CD14-positive monocyte (primary cell): ENCODE results near the gene RS1. TPM values are rescaled to one million over a fixed set of nuclear protein-coding genes. Genes with fewer than 3 reads are reported as not detected.

Experiments used
- DNase-seq, 3 donors: peaks; one replicate each; pipeline ENCODE4 v3.0.0-alpha.2; 2011 to 2022
- H2AFZ ChIP-seq: 2 replicates; pipeline ENCODE4 v1.6.0; 2012; ENCODE audit warnings: mild to moderate bottlenecking, low read depth, low read length, inconsistent platforms; ENCODE audit not compliant: insufficient read depth, poor library complexity, severe bottlenecking
- H3K27ac ChIP-seq, 2 donors: 1 replicate in 1 of 2; 2 replicates in 1 of 2; pipeline ENCODE4 v1.5.1; 2012 to 2013; ENCODE audit warnings: low read length in 2 of 2, control low read depth in 1 of 2, inconsistent platforms in 1 of 2, low read depth in 1 of 2, mild to moderate bottlenecking in 1 of 2
- H3K27me3 ChIP-seq, 2 donors: one replicate each; pipeline versions ENCODE4 v1.6.0 to v1.6.1; 2011 to 2013; ENCODE audit warnings: low read length in 2 of 2; ENCODE audit not compliant: control insufficient read depth in 2 of 2, insufficient read depth in 2 of 2
- H3K36me3 ChIP-seq, 2 donors: replicated peaks in 1 of 2; 1 replicate in 1 of 2; 2 replicates in 1 of 2; pipeline versions ENCODE4 v1.5.1 to v1.6.1; 2012 to 2013; ENCODE audit warnings: low read length in 2 of 2, control low read depth in 1 of 2, inconsistent platforms in 1 of 2, mild to moderate bottlenecking in 1 of 2; ENCODE audit not compliant: insufficient read depth in 2 of 2, control insufficient read depth in 1 of 2
- H3K4me1 ChIP-seq, 2 donors: 1 replicate in 1 of 2; 2 replicates in 1 of 2; pipeline versions ENCODE4 v1.5.1 to v1.6.1; 2012 to 2013; ENCODE audit warnings: low read length in 2 of 2, control low read depth in 1 of 2, inconsistent platforms in 1 of 2, mild to moderate bottlenecking in 1 of 2, moderate library complexity in 1 of 2; ENCODE audit not compliant: insufficient read depth in 2 of 2, control insufficient read depth in 1 of 2
- H3K4me2 ChIP-seq: replicated peaks from 2 replicates; pipeline ENCODE3; 2012; ENCODE audit warnings: low read length, moderate library complexity, mild to moderate bottlenecking; ENCODE audit not compliant: poor library complexity, severe bottlenecking; ENCODE audit errors: extremely low read depth
- H3K4me3 ChIP-seq, 3 experiments: fragments of 200-600 bp in 1 of 3; sonication (generic) in 1 of 3; replicated peaks in 1 of 3; 1 replicate in 2 of 3; 2 replicates in 1 of 3; pipeline ENCODE4 v1.5.1; 2011 to 2013; ENCODE audit warnings: low read length in 3 of 3, mild to moderate bottlenecking in 3 of 3, control low read depth in 2 of 3, low read depth in 2 of 3, inconsistent platforms in 1 of 3, moderate library complexity in 1 of 3
- H3K79me2 ChIP-seq: 2 replicates; pipeline ENCODE4 v1.6.0; 2012; ENCODE audit warnings: mild to moderate bottlenecking, control low read depth, inconsistent platforms, low read length, moderate library complexity; ENCODE audit not compliant: insufficient read depth
- H3K9ac ChIP-seq: 2 replicates; pipeline ENCODE4 v1.6.0; 2017; ENCODE audit warnings: low read length, mild to moderate bottlenecking; ENCODE audit not compliant: insufficient read depth, poor library complexity, severe bottlenecking
- H3K9me3 ChIP-seq, 2 donors: replicated peaks in 1 of 2; 1 replicate in 1 of 2; 2 replicates in 1 of 2; pipeline versions ENCODE4 v1.5.1 to v1.6.1; 2012 to 2013; ENCODE audit warnings: low read length in 2 of 2, control low read depth in 1 of 2; ENCODE audit not compliant: control insufficient read depth in 1 of 2, insufficient read depth in 1 of 2
- H4K20me1 ChIP-seq: 2 replicates; pipeline ENCODE4 v1.6.0; 2012; ENCODE audit warnings: mild to moderate bottlenecking, low read length, control low read depth, moderate library complexity; ENCODE audit not compliant: insufficient read depth
- H3K27ac Mint-ChIP-seq, 7 donors: one replicate each; pipeline ENCODE4 v1.8.0; 2020; ENCODE audit warnings: mild to moderate bottlenecking in 7 of 7, mixed read lengths in 7 of 7, moderate library complexity in 6 of 7, inconsistent platforms in 2 of 7
- H3K27me3 Mint-ChIP-seq, 3 donors: one replicate each; pipeline ENCODE4 v1.8.0; 2021 to 2022; ENCODE audit warnings: low read depth in 3 of 3, mild to moderate bottlenecking in 3 of 3, mixed read lengths in 3 of 3, moderate library complexity in 3 of 3, inconsistent platforms in 1 of 3
- H3K36me3 Mint-ChIP-seq, 2 donors: one replicate each; pipeline ENCODE4 v1.8.0; 2020; ENCODE audit warnings: mixed read lengths in 2 of 2, inconsistent platforms in 1 of 2, mild to moderate bottlenecking in 1 of 2
- H3K4me1 Mint-ChIP-seq: one replicate; pipeline ENCODE4 v1.8.0; 2020; ENCODE audit warnings: mild to moderate bottlenecking, mixed read lengths
- H3K4me3 Mint-ChIP-seq, 2 donors: one replicate each; pipeline ENCODE4 v1.8.0; 2020; ENCODE audit warnings: mild to moderate bottlenecking in 2 of 2, mixed read lengths in 2 of 2, moderate library complexity in 1 of 2
- H3K9me3 Mint-ChIP-seq, 7 donors: one replicate each; pipeline ENCODE4 v1.8.0; 2020 to 2022; ENCODE audit warnings: mixed read lengths in 7 of 7, mild to moderate bottlenecking in 6 of 7, moderate library complexity in 6 of 7, inconsistent platforms in 2 of 7
- CTCF ChIP-seq: fragments of 200-600 bp; IDR thresholded peaks from one replicate; pipeline ENCODE4 v1.8.0; 2022; ENCODE audit warnings: antibody characterized with exemption, mild to moderate bottlenecking
- WGBS: methylation state at CpG from one replicate; pipeline ENCODE4 v1.1.5; 2013; ENCODE audit warnings: missing lambda C conversion rate; ENCODE audit not compliant: insufficient coverage; 5-methylcytosine and 5-hydroxymethylcytosine counted together
- intact Hi-C, 2 donors: fragments of 100-400 bp; cut with micrococcal nuclease; formaldehyde crosslinking; loops; one replicate each; pipeline versions ENCODE4 v1.15.0 to v1.15.1; 2023
- polyA plus RNA-seq, 3 donors: library from polyadenylated mRNA; depleted of rRNA in 1 of 3; unstranded in 2 of 3; stranded (reverse) in 1 of 3; fragments of 300-500 nt in 2 of 3; fragments of >200 nt in 1 of 3; fragmentation: Illumina TruSeq in 2 of 3; gene quantifications; 1 replicate in 2 of 3; 2 replicates in 1 of 3; pipeline ENCODE4 v1.2.3, GENCODE V29; 2012 to 2021

RS1 gene
- polyA plus RNA-seq, 3 donors: 0.08 TPM; not detected in 2

GRCh38 chrX:18596096-18596495 is 75.8 kb downstream of the RS1 start:
- no peaks in the 10 kb centered on the region for H3K9me3 ChIP-seq
- H3K4me1 ChIP-seq: no peaks in the 10 kb centered on the region
- H3K4me2 ChIP-seq: no peak overlapping the region
- no peak overlapping the region for H3K27ac ChIP-seq
- no peak for DNase-seq
- TF ChIP-seq CTCF: no peak
- H3K4me1 Mint-ChIP-seq: no peaks in the 10 kb centered on the region
- H3K9ac ChIP-seq: no peak overlapping the region
- H3K36me3 ChIP-seq: peaks cover 8 to 18% of the 10 kb centered on the region in 2 donors
- H3K27me3 ChIP-seq: no peaks in the 10 kb centered on the region
- intact Hi-C loops: no loop called here
- WGBS: no CpG with 5 or more reads among the region's 4 CpGs
- no peak overlapping the region for H3K4me3 Mint-ChIP-seq
- H3K27ac Mint-ChIP-seq: no peak overlapping the region
- H3K4me3 ChIP-seq: no peak overlapping the region
- H4K20me1 ChIP-seq: no peaks in the 10 kb centered on the region
- H3K27me3 Mint-ChIP-seq: peaks cover 0 to 1% (median 1%) of the 10 kb centered on the region in 3 donors
- no peaks in the 10 kb centered on the region for H3K9me3 Mint-ChIP-seq
- no peaks in the 10 kb centered on the region for H3K79me2 ChIP-seq
- peaks cover 16 to 26% of the 10 kb centered on the region in 2 donors for H3K36me3 Mint-ChIP-seq
- H2AFZ ChIP-seq: no peak overlapping the region

- no CpG with 5 or more reads among the region's 2 CpGs for WGBS
- no peak overlapping the region for H3K4me3 Mint-ChIP-seq
Observed at GRCh38 chrX:18594079-18594478, 77.8 kb downstream of the RS1 start.

More at GRCh38 chrX:18594079-18594478, 77.8 kb downstream of the RS1 start:
- Histone ChIP-seq H4K20me1 (no peaks in the 10 kb centered on the region), H3K4me2 (no peak overlapping the region), H3K9ac (no peak overlapping the region), H3K27me3 (no peaks in the 10 kb centered on the region), H3K27ac (no peak overlapping the region), H3K4me3 (no peak overlapping the region), H2AFZ (no peak overlapping the region), H3K9me3 (no peaks in the 10 kb centered on the region), H3K79me2 (no peaks in the 10 kb centered on the region), H3K36me3 (peaks cover 8 to 13% of the 10 kb centered on the region in 2 donors), H3K4me1 (no peaks in the 10 kb centered on the region)
- no peak for DNase-seq
- Mint-ChIP-seq H3K27ac (no peak overlapping the region), H3K9me3 (peaks cover 0 to 3% (median 0%) of the 10 kb centered on the region in 7 donors), H3K4me1 (no peaks in the 10 kb centered on the region), H3K36me3 (peaks cover 17 to 24% of the 10 kb centered on the region in 2 donors), H3K27me3 (peaks cover 0 to 1% (median 0%) of the 10 kb centered on the region in 3 donors)
- TF ChIP-seq CTCF: no peak
- intact Hi-C loops: no loop called here
